Subcutaneous adipose tissue (tissue), 4 donors: ENCODE data around the gene NYNRIN. TPM values are rescaled to one million over a fixed set of nuclear protein-coding genes. Genes with fewer than 3 reads are reported as not detected.

Source experiments
- CTCF ChIP-seq: fragments of 450-650 bp; IDR thresholded peaks from one replicate; pipeline ENCODE4 v1.5.1; 2016; ENCODE audit warnings: low read depth, mild to moderate bottlenecking, control low read depth, antibody characterized with exemption, moderate library complexity
- small RNA-seq: library from RNA; depleted of rRNA; stranded (forward); fragments of <200 nt; gene quantifications from one replicate; pipeline ENCODE3, GENCODE V24; 2016
- total RNA-seq, 4 donors: library from RNA; depleted of rRNA; stranded (reverse); fragments of >200 nt; gene quantifications; one replicate each; pipeline ENCODE4 v1.1.0, GENCODE V29; 2016

Gene NYNRIN
- total RNA-seq, 4 donors from 2014 or later: 4.7 to 14.5 (median 7.8) TPM

DNA sequence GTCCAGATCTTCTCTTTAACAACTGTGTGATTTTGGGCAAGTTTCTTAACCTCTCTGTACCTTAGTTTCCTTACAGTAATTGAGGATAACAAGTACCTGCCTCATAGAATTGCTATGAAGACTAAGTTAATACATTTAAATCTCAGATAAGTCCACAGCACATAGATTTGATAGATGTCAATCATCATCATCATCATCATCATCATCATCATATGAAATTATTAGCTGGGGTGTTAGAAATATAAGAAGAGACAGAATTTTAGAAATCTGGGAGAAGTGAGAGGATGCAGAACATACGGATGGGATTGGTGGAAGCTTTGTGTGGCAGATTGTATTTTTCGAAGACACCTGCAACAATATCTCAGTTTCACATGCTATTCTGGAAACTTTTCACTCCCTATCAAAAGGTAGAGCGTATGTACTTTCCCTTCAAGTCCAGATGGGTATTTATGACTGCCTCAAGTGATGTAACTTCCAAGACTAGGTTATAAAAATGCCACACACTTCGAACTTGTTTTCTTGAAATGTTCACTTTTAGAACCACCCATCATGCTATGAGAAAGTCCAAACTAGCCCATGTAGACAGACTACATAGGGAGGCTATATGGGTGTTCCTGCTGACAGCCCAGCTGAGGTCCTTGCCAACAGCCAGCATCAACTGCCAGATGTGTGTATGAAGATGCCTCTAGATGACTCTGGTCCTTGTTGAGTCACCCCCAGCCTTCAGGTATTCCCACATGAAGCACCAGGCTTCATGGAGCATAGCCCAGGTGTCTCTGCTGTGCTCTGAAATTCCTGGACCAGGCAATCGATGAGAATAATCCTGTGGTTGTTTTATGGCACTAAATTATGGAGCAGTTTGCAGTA, 64.4 kb downstream of the NYNRIN start:
- TF ChIP-seq CTCF: no peak

DNA sequence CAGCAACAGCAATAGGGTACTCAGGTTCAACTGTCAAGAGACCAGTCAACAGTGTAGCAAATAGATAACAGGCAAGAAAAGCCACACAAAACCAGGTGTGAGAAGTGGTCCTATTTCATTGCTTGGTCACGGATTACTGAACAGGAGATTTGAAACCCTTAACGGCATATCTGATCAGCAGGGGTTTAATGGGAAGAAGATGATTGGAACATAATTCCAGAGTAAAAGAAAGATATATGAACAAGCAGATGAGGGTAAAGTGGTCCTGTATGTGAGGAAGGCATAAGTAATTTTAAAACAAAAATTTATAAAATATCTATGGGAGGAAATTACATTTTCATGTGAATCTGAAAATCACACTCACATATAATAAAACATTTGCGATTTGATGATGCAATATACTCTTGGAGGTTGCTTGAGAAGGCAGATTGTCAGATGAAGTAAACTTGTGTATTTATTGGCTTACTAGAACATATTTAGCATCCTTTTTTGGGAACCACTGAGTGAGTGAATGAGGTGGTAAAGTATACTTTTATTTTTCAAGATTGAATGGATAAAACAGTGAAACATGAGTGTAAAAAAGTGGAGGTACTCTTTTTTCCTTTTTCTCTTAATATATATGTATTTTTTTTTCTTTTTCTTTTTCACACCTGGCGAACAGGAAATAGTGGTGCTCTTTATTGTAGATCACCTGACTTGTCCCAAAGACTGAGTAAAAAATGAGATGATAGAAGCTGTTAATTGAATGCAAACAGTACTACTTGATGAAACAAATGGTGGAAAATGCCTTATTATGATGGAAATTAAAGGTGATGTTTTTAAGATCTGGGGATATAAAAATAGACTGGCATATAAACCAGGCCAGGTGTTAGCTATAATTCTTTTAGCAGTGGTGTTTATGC, 65.3 kb downstream of the NYNRIN start:
- no peak for TF ChIP-seq CTCF

DNA sequence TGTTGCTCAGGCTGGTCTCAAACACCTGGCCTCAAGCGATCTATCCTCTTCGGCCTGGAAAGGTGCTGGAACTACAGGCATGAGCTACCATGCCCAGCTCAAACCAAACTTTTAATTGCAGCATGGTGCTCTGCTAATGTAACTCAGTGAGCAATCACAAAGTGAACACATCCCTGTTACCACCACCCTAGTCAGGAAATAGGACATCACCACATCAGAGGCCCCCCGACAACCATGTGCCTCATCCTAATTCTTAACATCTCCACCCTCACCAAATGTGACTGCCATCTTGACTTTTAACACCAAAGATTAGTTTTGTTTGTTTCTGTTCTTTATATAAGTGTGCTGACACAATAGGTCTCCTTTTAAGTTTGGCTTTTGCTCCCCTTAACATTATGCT, 66.6 kb downstream of the NYNRIN start:
- no peak for TF ChIP-seq CTCF

DNA sequence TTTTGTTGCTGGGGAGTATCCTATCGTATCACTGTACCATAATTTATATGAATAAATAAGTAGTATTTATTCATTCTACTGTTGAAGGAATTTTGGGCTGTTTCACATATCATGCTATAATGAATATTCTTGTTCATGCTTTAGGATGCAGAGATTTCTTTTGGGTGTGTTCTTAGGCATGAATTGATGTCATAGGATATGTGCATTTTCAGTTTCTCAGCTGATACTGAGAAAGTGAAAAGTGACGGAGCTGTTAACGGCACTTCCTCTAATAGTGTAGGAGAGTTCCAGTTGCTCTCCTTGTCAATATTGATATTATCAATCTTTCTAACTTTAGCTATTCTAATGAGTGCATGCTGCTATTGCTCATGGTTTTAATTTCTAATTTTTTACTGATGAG, 67.0 kb downstream of the NYNRIN start:
- no peak for TF ChIP-seq CTCF

Small RNA genes within 50 kb of the gene (small RNA-seq; reads per million reads assigned to genes)
- gene RF00026: not detected

Other genes with a start within 250 kb of the NYNRIN start
- 10 to 100 TPM; 31.6 to 83.1 (median 55.9) TPM for gene IRF9, start 237.7 kb upstream of the NYNRIN start, total RNA-seq
- gene REC8, start 226.9 kb upstream of the NYNRIN start, total RNA-seq: 10 to 100 TPM in 1 of 4 donors, 1 to 10 TPM in 3; 3.1 to 27.7 (median 5.5) TPM
- 10 to 100 TPM; 12.1 to 60.0 (median 17.3) TPM for gene IPO4, start 210.2 kb upstream of the NYNRIN start, total RNA-seq
- 10 to 100 TPM; 36.7 to 46.6 (median 41.5) TPM for gene TM9SF1, start 203.6 kb upstream of the NYNRIN start, total RNA-seq
- gene TSSK4, start 193.3 kb upstream of the NYNRIN start, total RNA-seq: not detected
- gene CHMP4A, start 185.5 kb upstream of the NYNRIN start, total RNA-seq: 100 to 1,000 TPM in 2 of 4 donors, 10 to 100 TPM in 2; 54.1 to 114 (median 82.3) TPM
- gene MDP1, start 182.9 kb upstream of the NYNRIN start, total RNA-seq: 10 to 100 TPM; 14.3 to 30.3 (median 24.1) TPM
- 100 to 1,000 TPM; 106 to 156 (median 122) TPM for gene NEDD8, start 166.6 kb upstream of the NYNRIN start, total RNA-seq
- gene GMPR2, start 166.1 kb upstream of the NYNRIN start, total RNA-seq: 10 to 100 TPM; 31.3 to 75.5 (median 54.3) TPM
- 10 to 100 TPM; 46.1 to 68.0 (median 58.3) TPM for gene TINF2, start 156.4 kb upstream of the NYNRIN start, total RNA-seq
- gene TGM1, start 135.8 kb upstream of the NYNRIN start, total RNA-seq: 1 to 10 TPM in 1 of 4 donors, under 1 TPM in 2, not detected in 1; 0.49 to 1.3 (median 0.85) TPM
- gene RABGGTA, start 127.4 kb upstream of the NYNRIN start, total RNA-seq: 10 to 100 TPM; 11.9 to 34.9 (median 22.6) TPM
- gene DHRS1, start 99.2 kb upstream of the NYNRIN start, total RNA-seq: 10 to 100 TPM; 22.7 to 33.0 (median 28.6) TPM
- gene NOP9, start 99.2 kb upstream of the NYNRIN start, total RNA-seq: 10 to 100 TPM; 14.3 to 19.4 (median 15.1) TPM
- 10 to 100 TPM in 2 of 4 donors, 1 to 10 TPM in 2; 5.2 to 14.3 (median 10.3) TPM for gene CIDEB, start 91.0 kb upstream of the NYNRIN start, total RNA-seq
- 10 to 100 TPM in 1 of 4 donors, 1 to 10 TPM in 3; 2.0 to 11.9 (median 6.4) TPM for gene LTB4R2, start 88.9 kb upstream of the NYNRIN start, total RNA-seq
- gene LTB4R, start 87.5 kb upstream of the NYNRIN start, total RNA-seq: 10 to 100 TPM in 1 of 4 donors, 1 to 10 TPM in 3; 4.2 to 10.9 (median 7.5) TPM
- gene ADCY4, start 63.9 kb upstream of the NYNRIN start, total RNA-seq: 100 to 1,000 TPM in 1 of 4 donors, 10 to 100 TPM in 3; 16.5 to 103 (median 28.8) TPM
- gene RIPK3, start 59.0 kb upstream of the NYNRIN start, total RNA-seq: 10 to 100 TPM; 10.3 to 14.3 (median 12.3) TPM
- gene NFATC4, start 30.8 kb upstream of the NYNRIN start, total RNA-seq: 10 to 100 TPM; 20.9 to 33.5 (median 26.1) TPM
- gene CBLN3, start 30.7 kb downstream of the NYNRIN start, total RNA-seq: 1 to 10 TPM; 2.7 to 6.4 (median 4.0) TPM
- 10 to 100 TPM; 29.5 to 81.8 (median 57.2) TPM for gene KHNYN, start 31.0 kb downstream of the NYNRIN start, total RNA-seq
- 10 to 100 TPM; 24.5 to 39.7 (median 27.6) TPM for gene SDR39U1, start 43.8 kb downstream of the NYNRIN start, total RNA-seq
- 1 to 10 TPM in 2 of 4 donors, under 1 TPM in 1, not detected in 1; 0.98 to 2.2 (median 1.9) TPM for gene CMA1, start 109.3 kb downstream of the NYNRIN start, total RNA-seq
- gene CTSG, start 177.2 kb downstream of the NYNRIN start, total RNA-seq: 10 to 100 TPM in 1 of 4 donors, 1 to 10 TPM in 2, not detected in 1; 2.9 to 13.9 (median 4.8) TPM
- gene GZMH, start 210.7 kb downstream of the NYNRIN start, total RNA-seq: not detected
- 1 to 10 TPM in 3 of 4 donors, under 1 TPM in 1; 0.66 to 2.8 (median 2.0) TPM for gene GZMB, start 235.2 kb downstream of the NYNRIN start, total RNA-seq